Stimulated activated naive CD8-positive, alpha-beta T cell treated with anti-CD3 and anti-CD28 coated beads, Interleukin-15, amount 100 ng/mL, for 72 hours (primary cell): ENCODE results near the gene YWHAG.
A peak's percentile ranks its signal among the peaks of the same experiment; 100 is the strongest.
"Not testable (repeated sequence)": the region's sequence is repeated elsewhere in the genome, so short reads cannot be mapped to it uniquely, and the experiment has no call there.

Experiments used
- ATAC-seq: fragments of 150-1000 bp; cut with Tn5 transposase; 2 replicates; pipeline ENCODE4 v1.10.0; 2021; ENCODE audit warnings: mild to moderate bottlenecking, moderate library complexity
- DNase-seq, 2 donors: peaks; one replicate each; pipeline ENCODE4 v3.0.0; 2021 to 2022
- H3K27ac Mint-ChIP-seq, 2 donors: one replicate each; pipeline ENCODE4 v1.8.0; 2022; ENCODE audit warnings: mild to moderate bottlenecking in 2 of 2, mixed read lengths in 2 of 2, moderate library complexity in 2 of 2
- H3K27me3 Mint-ChIP-seq: one replicate; pipeline ENCODE4 v1.8.0; 2022; ENCODE audit warnings: mixed read lengths
- H3K4me1 Mint-ChIP-seq: one replicate; pipeline ENCODE4 v1.8.0; 2022; ENCODE audit warnings: mild to moderate bottlenecking, mixed read lengths
- H3K4me3 Mint-ChIP-seq, 2 donors: one replicate each; pipeline ENCODE4 v1.8.0; 2022; ENCODE audit warnings: mild to moderate bottlenecking in 2 of 2, mixed read lengths in 2 of 2, moderate library complexity in 1 of 2
- H3K9me3 Mint-ChIP-seq, 2 donors: one replicate each; pipeline ENCODE4 v1.8.0; 2022; ENCODE audit warnings: mixed read lengths in 2 of 2

Gene YWHAG

DNA sequence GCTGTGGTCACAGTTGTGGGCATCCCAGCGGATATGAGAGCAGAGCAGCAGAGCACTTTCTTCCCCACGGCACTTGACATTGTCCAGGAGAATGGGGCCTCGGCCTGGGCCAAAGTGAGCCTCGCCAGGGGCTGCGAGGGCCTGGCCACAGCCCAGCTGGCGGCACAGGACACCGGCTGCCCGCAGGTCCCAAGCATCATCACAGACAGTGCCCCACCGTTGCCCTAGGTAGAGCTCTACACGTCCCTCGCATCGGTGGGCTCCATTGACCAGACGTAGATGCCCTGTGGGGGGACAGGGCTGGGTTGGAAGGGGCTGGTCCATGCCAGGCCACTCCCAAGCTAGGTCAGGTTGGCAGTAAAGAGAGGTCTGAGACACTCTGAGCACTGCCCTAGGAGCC is 31.3 kb upstream of the YWHAG start:
- no peak overlapping the region for H3K4me3 Mint-ChIP-seq
- no peak for DNase-seq
- peak overlapping the region; percentile 43 to 81 for H3K27ac Mint-ChIP-seq
- H3K9me3 Mint-ChIP-seq, result no peaks in the 10 kb centered on the region
- H3K4me1 Mint-ChIP-seq, result peaks cover 26% of the 10 kb centered on the region
- H3K27me3 Mint-ChIP-seq, result no peaks in the 10 kb centered on the region
- no peak for ATAC-seq

DNA sequence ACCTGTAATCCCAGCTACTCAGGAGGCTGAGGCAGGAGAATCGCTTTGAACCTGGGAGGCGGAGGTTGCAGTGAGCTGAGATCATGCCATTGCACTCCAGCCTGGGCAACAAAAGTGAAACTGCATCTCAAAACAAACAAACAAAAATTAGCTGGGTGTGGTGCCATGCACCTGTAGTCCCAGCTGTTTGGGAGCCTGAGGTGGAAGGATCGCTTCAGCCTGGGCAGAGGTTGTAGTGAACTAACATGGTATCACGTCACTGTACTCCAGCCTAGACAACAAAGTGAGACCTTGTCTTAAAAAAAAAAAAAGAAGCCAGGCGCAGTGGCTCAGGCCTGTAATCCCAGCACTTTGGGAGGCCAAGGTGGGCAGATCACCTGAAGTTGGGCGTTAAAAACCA is 29.0 kb upstream of the YWHAG start:
- H3K27me3 Mint-ChIP-seq, H3K4me3 Mint-ChIP-seq, DNase-seq, H3K9me3 Mint-ChIP-seq, H3K27ac Mint-ChIP-seq, ATAC-seq: not testable (repeated sequence)
- peaks cover 23% of the 10 kb centered on the region for H3K4me1 Mint-ChIP-seq

DNA sequence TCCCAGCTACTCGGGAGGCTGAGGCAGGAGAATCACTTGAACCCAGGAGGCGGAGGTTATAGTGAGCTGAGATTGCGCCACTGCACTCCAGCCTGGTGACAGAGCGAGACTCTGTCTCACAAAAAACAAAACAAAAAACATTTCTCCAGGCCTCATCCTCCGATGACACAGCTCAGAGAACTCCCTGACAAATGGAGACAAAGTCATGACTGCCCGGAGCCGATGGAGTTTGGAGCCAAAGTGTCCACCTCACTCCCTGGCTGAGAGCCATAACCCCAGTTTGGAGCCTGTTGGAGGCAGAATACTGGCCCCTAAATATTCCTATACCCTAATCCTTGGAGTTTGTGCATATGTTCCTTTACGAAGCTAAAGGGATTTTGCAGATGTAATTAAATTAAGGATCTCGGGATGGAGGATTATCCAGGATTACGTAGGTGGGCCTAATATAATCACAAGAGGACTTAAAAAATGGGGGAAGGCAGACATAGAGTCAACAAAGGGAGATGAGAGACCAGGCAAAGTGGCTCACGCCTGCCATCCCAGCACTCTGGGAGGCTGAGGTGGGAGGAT is 28.0 kb upstream of the YWHAG start:
- ATAC-seq (no peak), DNase-seq (no peak)
- Mint-ChIP-seq H3K4me3 (no peak overlapping the region), H3K9me3 (no peaks in the 10 kb centered on the region), H3K27me3 (no peaks in the 10 kb centered on the region), H3K4me1 (peaks cover 13% of the 10 kb centered on the region), H3K27ac (no peak overlapping the region)

DNA sequence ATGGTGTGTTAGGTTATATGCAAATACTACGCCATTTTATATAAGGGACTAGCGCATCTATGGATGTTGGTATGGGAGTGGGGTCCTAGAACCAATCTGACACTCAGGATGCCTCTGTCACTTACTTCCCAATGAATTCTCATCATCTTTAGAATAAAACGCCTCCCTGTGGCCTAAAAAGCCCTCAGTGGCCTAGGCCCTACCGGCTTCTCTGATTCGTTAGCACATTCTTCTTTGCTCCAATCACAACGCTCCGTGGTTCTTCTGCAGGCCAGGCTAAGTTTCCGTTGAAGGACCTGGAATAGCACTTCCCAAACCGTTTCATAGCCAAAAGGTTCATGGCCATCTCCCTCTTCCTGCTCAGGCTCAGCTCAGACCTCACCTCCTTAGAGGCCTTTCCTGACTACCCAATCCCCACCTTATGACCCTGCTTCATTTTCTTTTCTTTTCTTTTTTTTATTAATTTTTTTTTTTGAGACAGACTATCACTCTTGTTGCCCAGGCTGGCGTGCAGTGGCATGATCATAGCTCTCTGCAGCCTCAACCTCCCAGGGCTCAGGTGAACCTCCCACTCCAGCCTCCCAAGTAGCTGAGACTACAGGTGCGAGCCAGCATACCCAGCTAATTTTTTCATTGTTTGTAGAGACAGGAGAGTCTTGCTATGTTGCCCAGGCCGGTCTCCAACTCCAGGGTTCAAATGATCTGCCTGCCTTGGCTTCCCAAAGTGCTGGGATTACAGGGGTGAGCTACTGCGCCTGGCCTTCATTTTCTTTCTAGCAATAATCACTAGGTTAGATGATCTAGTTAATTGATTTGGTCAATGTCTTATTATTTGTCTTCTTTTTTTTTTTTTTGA is 24.5 kb upstream of the YWHAG start:
- ATAC-seq (no peak), DNase-seq (no peak)
- no peaks in the 10 kb centered on the region for H3K27me3 Mint-ChIP-seq
- no peak overlapping the region for H3K27ac Mint-ChIP-seq
- peaks cover 8% of the 10 kb centered on the region for H3K4me1 Mint-ChIP-seq
- no peaks in the 10 kb centered on the region for H3K9me3 Mint-ChIP-seq
- H3K4me3 Mint-ChIP-seq, result no peak overlapping the region

DNA sequence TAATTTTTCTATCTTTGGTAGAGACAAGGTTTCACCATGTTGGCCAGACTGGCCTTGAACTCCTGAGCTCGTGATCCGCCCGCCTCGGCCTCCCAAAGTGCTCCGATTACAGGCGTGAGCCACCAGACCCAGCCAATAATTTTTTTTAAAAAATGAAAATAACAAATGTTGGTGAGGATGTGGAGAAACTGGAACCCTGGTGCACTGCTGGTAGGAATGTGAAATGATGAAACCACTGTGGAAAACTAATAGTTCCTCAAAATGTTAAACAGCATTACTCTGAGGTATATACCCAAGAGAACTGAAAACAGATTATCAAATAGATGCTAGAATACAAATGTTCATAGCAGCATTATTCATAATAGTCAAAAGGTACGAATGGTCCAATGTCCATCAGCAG is 23.0 kb upstream of the YWHAG start:
- Mint-ChIP-seq H3K4me1 (peaks cover 8% of the 10 kb centered on the region), H3K27me3 (no peaks in the 10 kb centered on the region), H3K27ac (no peak overlapping the region), H3K9me3 (no peaks in the 10 kb centered on the region), H3K4me3 (no peak overlapping the region)
- ATAC-seq, result no peak
- no peak for DNase-seq

DNA sequence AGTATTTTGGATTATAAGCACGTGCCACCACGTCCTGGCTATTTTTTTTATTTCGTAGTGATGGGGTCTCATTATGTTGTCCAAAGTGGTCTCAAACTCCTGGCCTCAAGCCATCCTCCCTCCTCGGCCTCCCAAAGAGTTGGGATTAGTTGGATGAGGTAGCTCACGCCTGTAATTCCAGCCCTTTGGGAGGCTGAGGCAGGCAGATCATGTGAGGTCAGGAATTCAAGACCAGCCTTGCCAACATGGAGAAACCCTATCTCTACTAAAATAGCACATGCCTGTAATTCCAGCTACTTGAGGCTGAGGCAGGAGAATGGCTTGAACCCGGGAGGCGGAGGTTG is 21.8 kb upstream of the YWHAG start:
- Mint-ChIP-seq H3K4me1 (peaks cover 8% of the 10 kb centered on the region), H3K27ac (no peak overlapping the region), H3K27me3 (no peaks in the 10 kb centered on the region), H3K9me3 (no peaks in the 10 kb centered on the region), H3K4me3 (peak overlapping the region; percentile 75 to 79)
- no peak for DNase-seq
- ATAC-seq, result no peak

DNA sequence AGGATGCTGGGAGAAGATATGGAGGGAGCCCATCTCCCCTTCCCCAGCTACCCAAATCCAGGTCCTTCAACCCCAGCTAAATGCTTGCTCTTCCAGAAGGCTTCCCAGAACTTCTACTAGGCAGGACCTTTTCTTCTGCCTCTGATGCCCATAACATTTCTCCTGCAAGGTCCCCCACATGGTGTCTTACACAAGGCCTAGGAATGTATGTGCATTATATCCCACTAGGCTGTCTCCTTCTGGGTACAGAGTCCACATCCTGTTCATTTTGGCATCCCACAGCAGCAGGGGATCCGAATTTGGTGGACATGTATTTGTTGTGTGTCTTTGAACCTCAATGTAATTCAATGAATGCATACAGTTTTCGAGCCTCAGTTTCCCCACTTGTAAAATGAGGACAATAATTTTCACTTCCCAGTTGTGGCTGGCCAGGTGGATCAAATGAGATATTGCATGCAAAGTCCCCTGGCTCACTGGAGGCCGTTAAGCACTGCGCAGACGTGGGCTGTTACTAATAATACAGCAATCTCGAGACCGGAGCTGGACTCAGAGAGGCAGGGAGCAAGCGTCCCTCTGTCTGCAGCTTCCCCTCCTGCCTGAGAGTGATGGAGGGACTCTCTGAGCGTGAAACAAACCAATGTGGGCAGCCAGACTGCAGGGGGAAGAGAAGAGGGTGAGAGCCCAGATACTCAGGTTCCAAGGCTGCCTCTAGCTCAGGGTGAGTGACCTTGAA is 18.6 kb upstream of the YWHAG start:
- H3K4me1 Mint-ChIP-seq, result peaks cover 8% of the 10 kb centered on the region
- no peak for ATAC-seq
- H3K9me3 Mint-ChIP-seq, result no peaks in the 10 kb centered on the region
- no peak for DNase-seq
- H3K27me3 Mint-ChIP-seq, result peaks cover 21% of the 10 kb centered on the region
- H3K4me3 Mint-ChIP-seq, result no peak overlapping the region
- no peak overlapping the region for H3K27ac Mint-ChIP-seq

DNA sequence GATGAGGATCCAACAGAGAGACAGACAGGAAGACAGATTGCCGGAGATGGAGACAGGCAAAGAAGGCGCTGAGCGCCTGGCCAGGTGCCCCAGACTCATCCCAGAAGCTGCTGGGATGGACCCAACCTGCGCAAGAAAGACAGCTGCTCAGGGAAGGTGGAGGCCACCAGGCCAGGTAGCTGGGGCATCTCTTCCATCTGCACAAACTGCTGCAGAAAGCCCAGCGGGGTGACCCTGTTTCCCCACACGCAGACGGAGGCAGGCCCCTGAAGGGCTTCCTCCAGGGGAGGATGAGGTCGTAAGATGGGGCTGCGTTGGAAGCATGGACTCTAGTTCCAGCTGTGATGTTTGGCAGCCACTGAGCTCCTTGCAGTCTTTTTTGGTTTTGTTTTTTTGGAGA is 16.5 kb upstream of the YWHAG start:
- Mint-ChIP-seq H3K27me3 (peaks cover 23% of the 10 kb centered on the region), H3K4me1 (peaks cover 8% of the 10 kb centered on the region), H3K4me3 (no peak overlapping the region), H3K27ac (no peak overlapping the region), H3K9me3 (no peaks in the 10 kb centered on the region)
- DNase-seq (no peak), ATAC-seq (no peak)

DNA sequence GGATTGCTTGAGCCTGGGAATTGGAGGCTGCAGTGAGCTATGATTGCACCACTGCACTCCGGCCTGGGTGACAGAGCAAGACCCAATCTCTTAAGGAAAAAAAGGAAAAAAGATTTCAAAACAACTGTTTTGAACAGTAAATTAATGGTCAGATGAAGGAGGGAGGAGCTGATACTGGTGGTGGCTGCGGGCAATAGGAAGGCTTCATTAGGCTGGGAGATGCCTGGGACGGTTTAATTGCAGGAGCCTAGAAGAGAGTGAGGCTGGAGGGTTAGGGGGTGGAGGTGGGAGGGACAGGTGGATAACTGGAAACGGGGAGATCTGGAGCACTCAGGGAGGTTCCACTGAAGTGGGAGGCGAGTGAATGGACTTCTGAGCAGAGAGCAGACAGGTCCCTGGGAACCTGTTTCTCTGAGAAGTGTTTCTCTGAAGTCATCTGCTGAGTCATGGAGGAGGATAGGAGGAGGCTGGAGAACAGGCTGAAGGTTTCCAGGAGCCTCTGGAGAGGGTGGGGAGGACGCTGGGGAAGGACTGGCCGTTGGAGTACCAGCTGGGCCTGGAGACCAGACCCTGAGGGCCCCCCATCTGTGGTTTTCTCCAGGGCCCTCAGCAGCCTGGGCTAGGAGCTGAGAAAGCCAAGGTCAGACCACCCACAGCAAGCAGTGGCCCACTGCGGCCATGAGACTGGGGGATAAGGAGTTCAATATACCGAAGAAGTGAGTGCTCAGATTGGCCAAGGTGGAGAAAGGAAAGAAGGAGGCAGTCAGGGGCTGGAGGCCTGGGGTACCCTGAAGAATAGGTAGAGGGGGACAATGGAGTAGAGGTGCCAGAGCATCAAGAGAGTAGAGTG is 14.4 kb upstream of the YWHAG start:
- Mint-ChIP-seq H3K27me3 (peaks cover 23% of the 10 kb centered on the region), H3K9me3 (no peaks in the 10 kb centered on the region), H3K27ac (no peak overlapping the region), H3K4me1 (no peaks in the 10 kb centered on the region), H3K4me3 (no peak overlapping the region)
- DNase-seq, result no peak
- no peak for ATAC-seq

DNA sequence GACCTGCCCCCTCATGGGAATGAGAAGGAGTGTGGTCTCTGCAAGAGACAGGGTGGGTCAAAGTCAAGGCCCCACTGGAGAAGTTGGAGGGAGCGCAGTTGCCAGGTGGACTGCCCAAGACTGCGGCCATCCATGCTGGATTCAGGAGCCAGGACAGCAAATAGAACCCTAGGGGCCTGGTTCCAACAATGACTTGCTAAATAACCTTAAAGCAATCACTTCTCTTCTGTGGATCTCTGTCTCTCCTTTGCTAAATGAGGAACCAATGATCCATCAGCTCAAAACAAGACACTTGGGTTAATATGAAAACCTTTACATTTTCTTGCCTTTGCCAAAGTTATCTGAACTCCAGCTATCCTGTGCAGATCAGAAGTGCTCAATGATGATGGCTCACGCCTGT is 12.6 kb upstream of the YWHAG start:
- DNase-seq (no peak), ATAC-seq (no peak)
- no peaks in the 10 kb centered on the region for H3K9me3 Mint-ChIP-seq
- peaks cover 23% of the 10 kb centered on the region for H3K27me3 Mint-ChIP-seq
- H3K27ac Mint-ChIP-seq, result peak overlapping the region in 1 of 2 donors; percentile 83
- no peaks in the 10 kb centered on the region for H3K4me1 Mint-ChIP-seq
- no peak overlapping the region for H3K4me3 Mint-ChIP-seq

DNA sequence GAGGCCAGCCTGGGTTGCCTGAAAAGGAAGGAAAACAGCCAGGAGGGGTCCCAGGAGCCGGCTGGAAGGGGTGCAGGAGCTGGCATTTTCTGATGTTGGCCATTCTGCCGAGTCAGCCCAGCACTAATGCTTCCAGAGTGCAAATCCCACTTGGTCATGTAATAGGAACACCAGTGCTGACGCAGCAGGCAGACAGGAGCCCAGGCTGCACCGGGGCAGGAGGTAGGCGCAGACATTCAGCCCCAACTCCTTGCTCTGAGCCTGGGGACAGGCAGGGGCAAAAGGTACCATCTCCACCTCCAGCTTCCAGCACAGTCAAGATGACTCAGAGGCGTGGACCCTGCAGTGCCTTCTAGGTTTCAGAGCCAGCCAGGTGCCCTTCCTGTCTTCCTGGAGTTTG is 10.2 kb upstream of the YWHAG start:
- Mint-ChIP-seq H3K9me3 (no peaks in the 10 kb centered on the region), H3K4me1 (peaks cover 12% of the 10 kb centered on the region), H3K27ac (no peak overlapping the region), H3K27me3 (peaks cover 18% of the 10 kb centered on the region), H3K4me3 (no peak overlapping the region)
- no peak for DNase-seq
- no peak for ATAC-seq

DNA sequence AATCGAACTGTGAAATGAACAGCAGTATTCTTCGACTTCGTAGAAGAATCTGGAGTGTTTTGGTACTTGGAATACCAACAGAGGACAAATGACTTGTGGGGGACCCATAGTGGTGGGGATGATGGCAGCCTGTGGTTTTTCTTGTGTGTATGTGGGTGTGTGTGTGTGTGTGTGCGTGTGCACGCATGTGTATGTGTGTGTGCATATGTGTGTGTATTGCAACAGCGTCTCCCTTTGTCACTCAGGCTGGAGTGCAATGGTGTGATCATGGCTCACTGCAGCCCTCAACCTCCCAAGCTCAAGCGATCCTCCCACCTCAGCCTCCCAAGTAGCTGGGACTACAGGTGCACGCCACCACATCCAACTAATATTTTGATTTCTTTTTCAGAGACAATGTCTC is 9.4 kb upstream of the YWHAG start:
- H3K27me3 Mint-ChIP-seq, result peaks cover 10% of the 10 kb centered on the region
- no peaks in the 10 kb centered on the region for H3K9me3 Mint-ChIP-seq
- H3K4me1 Mint-ChIP-seq, result peaks cover 18% of the 10 kb centered on the region
- ATAC-seq, result no peak
- no peak for DNase-seq
- H3K4me3 Mint-ChIP-seq, result no peak overlapping the region
- no peak overlapping the region for H3K27ac Mint-ChIP-seq

DNA sequence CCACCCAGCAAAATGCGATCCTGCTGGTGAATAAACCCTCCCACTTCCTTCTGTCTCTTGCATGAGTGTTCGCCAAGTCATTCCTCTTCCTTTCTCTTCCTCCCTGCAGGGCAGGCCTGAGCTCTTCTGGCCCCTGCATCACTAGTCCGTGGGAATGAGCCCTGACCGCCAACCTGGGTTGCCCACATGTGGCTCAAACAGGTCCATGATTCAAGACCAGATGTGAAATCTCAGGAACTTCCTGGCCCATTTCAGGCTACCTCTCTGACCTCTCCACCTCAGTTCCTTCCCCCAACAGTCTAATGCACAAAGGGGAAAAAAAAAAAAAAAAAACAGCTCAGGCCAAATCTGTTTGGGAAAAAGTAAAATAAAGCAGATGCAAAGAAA is 5.4 kb upstream of the YWHAG start:
- Mint-ChIP-seq H3K27me3 (no peaks in the 10 kb centered on the region), H3K9me3 (no peaks in the 10 kb centered on the region), H3K4me1 (peaks cover 26% of the 10 kb centered on the region), H3K27ac (no peak overlapping the region), H3K4me3 (peak overlapping the region; percentile 32 to 36)
- DNase-seq, result no peak
- no peak for ATAC-seq

DNA sequence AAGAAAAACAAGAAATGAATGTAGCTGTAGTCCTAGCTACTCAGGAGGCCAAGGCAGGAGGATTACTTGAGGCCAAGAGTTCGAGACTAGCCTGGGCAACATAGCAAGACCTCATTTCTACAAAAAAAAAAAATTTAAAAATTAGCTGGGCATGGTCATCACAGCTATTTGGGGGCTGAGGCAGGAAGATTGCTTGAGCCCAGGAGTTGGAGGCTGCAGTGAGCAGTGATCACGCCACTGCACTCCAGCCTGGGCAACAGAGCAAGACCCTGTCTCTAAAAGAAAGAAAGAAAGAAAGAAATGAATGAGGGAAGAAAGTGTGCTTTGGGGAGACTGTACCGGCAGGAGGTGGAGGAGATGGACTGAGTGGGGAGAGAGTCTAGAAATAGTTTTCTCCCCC is 5.0 kb upstream of the YWHAG start:
- peaks cover 26% of the 10 kb centered on the region for H3K4me1 Mint-ChIP-seq
- ATAC-seq, H3K4me3 Mint-ChIP-seq, H3K27me3 Mint-ChIP-seq, H3K9me3 Mint-ChIP-seq, DNase-seq, H3K27ac Mint-ChIP-seq: not testable (repeated sequence)

DNA sequence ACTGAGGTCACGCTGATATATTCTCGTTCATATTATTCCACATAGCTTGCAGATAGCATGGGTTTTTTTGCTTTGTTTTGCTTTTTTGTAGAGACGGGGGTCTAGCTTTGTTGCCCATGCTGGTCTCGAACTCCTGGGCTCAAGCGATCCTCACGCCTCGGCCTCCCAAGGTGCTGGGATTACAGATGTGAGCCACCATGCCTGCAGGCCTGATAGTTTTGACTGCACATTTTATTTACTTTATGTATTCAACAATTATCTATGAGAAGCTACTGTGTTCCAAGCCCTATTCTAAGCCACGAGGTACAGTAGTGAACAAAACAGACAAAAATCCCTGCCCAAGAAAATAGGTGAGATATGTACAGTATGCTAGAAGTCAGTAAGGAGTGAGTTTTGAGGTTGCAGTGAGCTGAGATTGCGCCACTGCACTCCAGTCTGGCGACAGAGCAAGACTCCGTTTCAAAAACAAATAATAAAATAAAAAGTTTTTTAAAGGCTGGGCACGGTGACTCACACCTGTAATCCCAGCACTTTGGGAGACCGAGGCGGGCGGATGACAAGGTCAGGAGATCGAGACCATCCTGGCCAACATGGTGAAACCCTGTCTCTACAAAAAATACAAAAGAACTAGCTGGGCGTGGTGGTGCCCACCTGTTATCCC is 1.3 kb upstream of the YWHAG start:
- Mint-ChIP-seq H3K27me3 (no peaks in the 10 kb centered on the region), H3K4me3 (peak overlapping the region; percentile 90 to 93), H3K9me3 (no peaks in the 10 kb centered on the region), H3K27ac (peak overlapping the region; percentile 99), H3K4me1 (peaks cover 51% of the 10 kb centered on the region)
- DNase-seq (no peak), ATAC-seq (no peak)
